ENCODE results near the gene ZNF8.

DNA sequence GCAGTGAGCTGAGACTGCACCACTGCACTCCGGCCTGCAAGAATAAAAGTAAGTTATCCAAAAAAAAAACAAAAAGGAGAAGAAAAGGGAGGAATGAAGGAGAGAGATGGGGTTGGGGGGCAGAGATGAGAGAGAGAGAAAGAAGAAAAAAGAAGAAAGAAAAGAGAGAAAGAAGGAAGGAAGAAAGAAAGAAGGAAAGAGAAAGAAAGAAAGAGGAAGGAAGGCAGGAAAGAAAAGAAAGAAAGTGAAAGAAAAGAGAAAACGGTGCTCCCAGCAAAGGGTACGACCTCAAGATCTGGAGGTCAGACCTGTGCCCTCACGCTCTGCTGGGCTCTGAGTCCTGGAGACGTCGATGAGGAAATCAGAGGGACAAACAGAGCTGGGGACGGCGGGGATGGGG, 70.8 kb downstream of the ZNF8 start:
- TF ChIP-seq, protein P1, sequence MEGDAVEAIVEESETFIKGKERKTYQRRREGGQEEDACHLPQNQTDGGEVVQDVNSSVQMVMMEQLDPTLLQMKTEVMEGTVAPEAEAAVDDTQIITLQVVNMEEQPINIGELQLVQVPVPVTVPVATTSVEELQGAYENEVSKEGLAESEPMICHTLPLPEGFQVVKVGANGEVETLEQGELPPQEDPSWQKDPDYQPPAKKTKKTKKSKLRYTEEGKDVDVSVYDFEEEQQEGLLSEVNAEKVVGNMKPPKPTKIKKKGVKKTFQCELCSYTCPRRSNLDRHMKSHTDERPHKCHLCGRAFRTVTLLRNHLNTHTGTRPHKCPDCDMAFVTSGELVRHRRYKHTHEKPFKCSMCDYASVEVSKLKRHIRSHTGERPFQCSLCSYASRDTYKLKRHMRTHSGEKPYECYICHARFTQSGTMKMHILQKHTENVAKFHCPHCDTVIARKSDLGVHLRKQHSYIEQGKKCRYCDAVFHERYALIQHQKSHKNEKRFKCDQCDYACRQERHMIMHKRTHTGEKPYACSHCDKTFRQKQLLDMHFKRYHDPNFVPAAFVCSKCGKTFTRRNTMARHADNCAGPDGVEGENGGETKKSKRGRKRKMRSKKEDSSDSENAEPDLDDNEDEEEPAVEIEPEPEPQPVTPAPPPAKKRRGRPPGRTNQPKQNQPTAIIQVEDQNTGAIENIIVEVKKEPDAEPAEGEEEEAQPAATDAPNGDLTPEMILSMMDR (IDR thresholded peaks at IDR 0.05; ENCODE audit: poor library complexity, severe bottlenecking): no peak
- TF ChIP-seq, protein P2, sequence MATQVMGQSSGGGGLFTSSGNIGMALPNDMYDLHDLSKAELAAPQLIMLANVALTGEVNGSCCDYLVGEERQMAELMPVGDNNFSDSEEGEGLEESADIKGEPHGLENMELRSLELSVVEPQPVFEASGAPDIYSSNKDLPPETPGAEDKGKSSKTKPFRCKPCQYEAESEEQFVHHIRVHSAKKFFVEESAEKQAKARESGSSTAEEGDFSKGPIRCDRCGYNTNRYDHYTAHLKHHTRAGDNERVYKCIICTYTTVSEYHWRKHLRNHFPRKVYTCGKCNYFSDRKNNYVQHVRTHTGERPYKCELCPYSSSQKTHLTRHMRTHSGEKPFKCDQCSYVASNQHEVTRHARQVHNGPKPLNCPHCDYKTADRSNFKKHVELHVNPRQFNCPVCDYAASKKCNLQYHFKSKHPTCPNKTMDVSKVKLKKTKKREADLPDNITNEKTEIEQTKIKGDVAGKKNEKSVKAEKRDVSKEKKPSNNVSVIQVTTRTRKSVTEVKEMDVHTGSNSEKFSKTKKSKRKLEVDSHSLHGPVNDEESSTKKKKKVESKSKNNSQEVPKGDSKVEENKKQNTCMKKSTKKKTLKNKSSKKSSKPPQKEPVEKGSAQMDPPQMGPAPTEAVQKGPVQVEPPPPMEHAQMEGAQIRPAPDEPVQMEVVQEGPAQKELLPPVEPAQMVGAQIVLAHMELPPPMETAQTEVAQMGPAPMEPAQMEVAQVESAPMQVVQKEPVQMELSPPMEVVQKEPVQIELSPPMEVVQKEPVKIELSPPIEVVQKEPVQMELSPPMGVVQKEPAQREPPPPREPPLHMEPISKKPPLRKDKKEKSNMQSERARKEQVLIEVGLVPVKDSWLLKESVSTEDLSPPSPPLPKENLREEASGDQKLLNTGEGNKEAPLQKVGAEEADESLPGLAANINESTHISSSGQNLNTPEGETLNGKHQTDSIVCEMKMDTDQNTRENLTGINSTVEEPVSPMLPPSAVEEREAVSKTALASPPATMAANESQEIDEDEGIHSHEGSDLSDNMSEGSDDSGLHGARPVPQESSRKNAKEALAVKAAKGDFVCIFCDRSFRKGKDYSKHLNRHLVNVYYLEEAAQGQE (IDR thresholded peaks at IDR 0.05; ENCODE audit: borderline replicate concordance): no peak
- TF ChIP-seq EZH2 (IDR thresholded peaks at IDR 0.05; ENCODE audit: borderline replicate concordance, insufficient read depth, low read length, poor library complexity, severe bottlenecking) (no peak), EP300 (conservative IDR thresholded peaks at IDR 0.05; ENCODE audit: poor library complexity, severe bottlenecking) (no peak), POLR2AphosphoS5 (IDR thresholded peaks at IDR 0.05) (no peak), RAD21 (conservative IDR thresholded peaks at IDR 0.05) (no peak)
